PC-9 (cell line): ENCODE data around the gene SGMS2. TPM values are rescaled to one million over a fixed set of nuclear protein-coding genes. Genes with fewer than 3 reads are reported as not detected.
"Not testable (repeated sequence)": the region's sequence is repeated elsewhere in the genome, so short reads cannot be mapped to it uniquely, and the experiment has no call there.

ENCODE experiments used
- BruUV-seq: library from RNA; stranded (reverse); fragments of 400-500 nt; replicated peaks from 2 replicates; lab custom pipeline; 2021; lab: Mats Ljungman, UMichigan
- CTCF ChIA-PET: fragments of 300-600 bp; sonication (Branson Sonifier 250); formaldehyde crosslinking; loops from one replicate; lab custom pipeline; 2022; ENCODE audit warnings: antibody characterized with exemption; lab: Charles Lee
- POLR2A ChIA-PET: fragments of 300-600 bp; sonication (Branson Sonifier 250); formaldehyde crosslinking; loops from one replicate; lab custom pipeline; 2022; ENCODE audit warnings: antibody characterized with exemption; ENCODE audit not compliant: unreplicated experiment; lab: Charles Lee
- DNase-seq, 2 experiments: peaks; one replicate each; pipeline versions ENCODE4 v3.0.0 to v3.0.0-alpha.2; 2015 to 2022; ENCODE audit warnings: mixed read lengths in 1 of 2
- H2AFZ ChIP-seq: fragments of 200-600 bp; sonication (generic); 2 replicates; pipeline ENCODE4 v1.8.1; 2017; ENCODE audit warnings: antibody characterized with exemption
- H3F3A ChIP-seq: fragments of 200-600 bp; sonication (generic); 2 replicates; pipeline ENCODE4 v1.8.1; 2017; ENCODE audit warnings: antibody characterized with exemption, mild to moderate bottlenecking, low read depth; ENCODE audit not compliant: insufficient read depth
- H3K27ac ChIP-seq: fragments of 200-600 bp; sonication (generic); 2 replicates; pipeline ENCODE4 v1.6.1; 2016; ENCODE audit warnings: mixed run types
- H3K27me3 ChIP-seq: fragments of 200-600 bp; sonication (generic); 2 replicates; pipeline ENCODE4 v1.6.1; 2016; ENCODE audit warnings: low read depth, mixed run types; ENCODE audit not compliant: insufficient read depth
- H3K36me3 ChIP-seq: fragments of 200-600 bp; sonication (generic); 2 replicates; pipeline ENCODE4 v1.6.1; 2016; ENCODE audit warnings: low read depth, mixed run types
- H3K4me1 ChIP-seq: fragments of 200-600 bp; sonication (generic); replicated peaks from 2 replicates; pipeline ENCODE4 v1.6.1; 2016; ENCODE audit warnings: mixed run types; ENCODE audit not compliant: insufficient read depth
- H3K4me2 ChIP-seq: fragments of 200-600 bp; sonication (generic); 2 replicates; pipeline ENCODE4 v1.6.1; 2017; ENCODE audit warnings: mixed run types
- H3K4me3 ChIP-seq: fragments of 200-600 bp; sonication (generic); 2 replicates; pipeline ENCODE4 v1.6.1; 2016; ENCODE audit warnings: mixed run types
- H3K79me2 ChIP-seq: fragments of 200-600 bp; sonication (generic); 2 replicates; pipeline ENCODE4 v1.6.1; 2017; ENCODE audit warnings: low read depth, mixed run types
- H3K9me2 ChIP-seq: fragments of 200-600 bp; sonication (generic); 2 replicates; pipeline ENCODE4 v1.8.1; 2017; ENCODE audit warnings: mild to moderate bottlenecking; ENCODE audit not compliant: insufficient read depth
- H3K9me3 ChIP-seq: fragments of 200-600 bp; sonication (generic); 2 replicates; pipeline ENCODE4 v1.8.1; 2016; ENCODE audit warnings: low read depth; ENCODE audit not compliant: insufficient read depth
- H4K20me1 ChIP-seq: fragments of 200-600 bp; sonication (generic); 2 replicates; pipeline ENCODE4 v1.8.1; 2017; ENCODE audit not compliant: insufficient read depth
- EZH2 ChIP-seq: fragments of 200-600 bp; sonication (generic); IDR thresholded peaks from 2 replicates; pipeline ENCODE4 v1.8.0; 2017; ENCODE audit warnings: antibody characterized with exemption, low read depth
- intact Hi-C: fragments of 100-400 bp; cut with micrococcal nuclease; formaldehyde crosslinking; loops from one replicate; pipeline ENCODE4 v1.10.0; 2022; ENCODE audit not compliant: unreplicated experiment
- total RNA-seq: library from RNA; stranded (reverse); gene quantifications from 2 replicates; pipeline ENCODE4 v1.2.3, GENCODE V29; 2021
- TF ChIP-seq, protein P1 (sequence below): fragments of 200-600 bp; sonication (generic); conservative IDR thresholded peaks from 2 replicates; pipeline ENCODE4 v1.6.1; 2017; ENCODE audit warnings: mixed run types, antibody characterized with exemption, mild to moderate bottlenecking, moderate library complexity

Gene SGMS2
- total RNA-seq, 1 experiment from 2014 or later = 17.0 TPM

GRCh38 chr4:107922486-107923473, 98.0 kb downstream of the SGMS2 start:
- CTCF ChIA-PET = interaction anchor here (0.6 kb wide), 1 partner anchor 10 kb away, joined by 3 read pairs; no protein-coding TSS in a partner anchor
- no peaks in the 10 kb centered on the region for H3K79me2 ChIP-seq
- BruUV-seq = no TSS peak
- no peaks in the 10 kb centered on the region for H3F3A ChIP-seq
- H4K20me1 ChIP-seq = no peaks in the 10 kb centered on the region
- no peaks in the 10 kb centered on the region for H3K9me3 ChIP-seq
- H3K27me3 ChIP-seq = no peaks in the 10 kb centered on the region
- no peak overlapping the region for H3K4me2 ChIP-seq
- DNase-seq = no peak
- POLR2A ChIA-PET = no interaction called here
- H3K36me3 ChIP-seq = no peaks in the 10 kb centered on the region
- no peak overlapping the region for H3K4me3 ChIP-seq
- H3K9me2 ChIP-seq = no peaks in the 10 kb centered on the region
- no peak overlapping the region for H3K27ac ChIP-seq
- no peak overlapping the region for H2AFZ ChIP-seq
- H3K4me1 ChIP-seq = no peaks in the 10 kb centered on the region
- TF ChIP-seq, protein P1, sequence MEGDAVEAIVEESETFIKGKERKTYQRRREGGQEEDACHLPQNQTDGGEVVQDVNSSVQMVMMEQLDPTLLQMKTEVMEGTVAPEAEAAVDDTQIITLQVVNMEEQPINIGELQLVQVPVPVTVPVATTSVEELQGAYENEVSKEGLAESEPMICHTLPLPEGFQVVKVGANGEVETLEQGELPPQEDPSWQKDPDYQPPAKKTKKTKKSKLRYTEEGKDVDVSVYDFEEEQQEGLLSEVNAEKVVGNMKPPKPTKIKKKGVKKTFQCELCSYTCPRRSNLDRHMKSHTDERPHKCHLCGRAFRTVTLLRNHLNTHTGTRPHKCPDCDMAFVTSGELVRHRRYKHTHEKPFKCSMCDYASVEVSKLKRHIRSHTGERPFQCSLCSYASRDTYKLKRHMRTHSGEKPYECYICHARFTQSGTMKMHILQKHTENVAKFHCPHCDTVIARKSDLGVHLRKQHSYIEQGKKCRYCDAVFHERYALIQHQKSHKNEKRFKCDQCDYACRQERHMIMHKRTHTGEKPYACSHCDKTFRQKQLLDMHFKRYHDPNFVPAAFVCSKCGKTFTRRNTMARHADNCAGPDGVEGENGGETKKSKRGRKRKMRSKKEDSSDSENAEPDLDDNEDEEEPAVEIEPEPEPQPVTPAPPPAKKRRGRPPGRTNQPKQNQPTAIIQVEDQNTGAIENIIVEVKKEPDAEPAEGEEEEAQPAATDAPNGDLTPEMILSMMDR = no peak
- TF ChIP-seq EZH2 = no peak
- intact Hi-C loops = no loop called here

- H3K36me3 ChIP-seq, intact Hi-C loops, BruUV-seq: not testable (repeated sequence)
Measured at GRCh38 chr4:107925713-107926112, 101.0 kb downstream of the SGMS2 start.

GRCh38 chr4:107926875-107927274, 102.1 kb downstream of the SGMS2 start:
- H3K4me1 ChIP-seq, CTCF ChIA-PET, H3K27ac ChIP-seq, H3K4me3 ChIP-seq, POLR2A ChIA-PET, H3K27me3 ChIP-seq, BruUV-seq, DNase-seq, H3K9me2 ChIP-seq, H3K4me2 ChIP-seq, H3K79me2 ChIP-seq, H2AFZ ChIP-seq, intact Hi-C loops, H3F3A ChIP-seq, H3K9me3 ChIP-seq, H3K36me3 ChIP-seq, H4K20me1 ChIP-seq: not testable (repeated sequence)

More at GRCh38 chr4:107925713-107926112, 101.0 kb downstream of the SGMS2 start:
- H3K4me1 ChIP-seq, H3K9me2 ChIP-seq, CTCF ChIA-PET, H3K9me3 ChIP-seq, H3F3A ChIP-seq, H3K4me3 ChIP-seq, H3K79me2 ChIP-seq, H3K4me2 ChIP-seq, H4K20me1 ChIP-seq, H3K27me3 ChIP-seq, H3K27ac ChIP-seq, POLR2A ChIA-PET, H2AFZ ChIP-seq, DNase-seq: not testable (repeated sequence)
